Caco-2 (cell line): Measurements from ENCODE around the gene HCK. TPM values are rescaled to one million over a fixed set of nuclear protein-coding genes. Genes with fewer than 3 reads are reported as not detected.

Experiments used
- BruUV-seq: library from RNA; stranded (reverse); fragments of 400-500 nt; replicated peaks from 2 replicates; lab custom pipeline; 2021; lab: Mats Ljungman, UMichigan
- CTCF ChIA-PET: fragments of 300-600 bp; sonication (Branson Sonifier 250); formaldehyde crosslinking; loops from one replicate; lab custom pipeline; 2022; ENCODE audit warnings: antibody characterized with exemption; lab: Charles Lee
- POLR2A ChIA-PET: fragments of 300-600 bp; sonication (Branson Sonifier 250); formaldehyde crosslinking; loops from one replicate; lab custom pipeline; 2022; ENCODE audit warnings: antibody characterized with exemption; lab: Charles Lee
- DNase-seq, 2 experiments: peaks; one replicate each; pipeline versions ENCODE4 v3.0.0 to v3.0.0-alpha.2; 2020 to 2022
- H3K27me3 ChIP-seq: replicated peaks from 2 replicates; pipeline ENCODE4 v1.6.0; 2011; ENCODE audit warnings: low read length; ENCODE audit not compliant: control insufficient read depth, insufficient read depth
- H3K36me3 ChIP-seq: 2 replicates; pipeline ENCODE4 v1.5.1; 2011; ENCODE audit warnings: low read length; ENCODE audit not compliant: control insufficient read depth, insufficient read depth
- H3K4me1 ChIP-seq: fragments of 250-450 bp; sonication (Bioruptor Pico); 2 replicates; pipeline ENCODE4 v1.5.1; 2020; ENCODE audit warnings: mild to moderate bottlenecking
- H3K4me3 ChIP-seq: 2 replicates; pipeline ENCODE4 v1.5.1; 2011; ENCODE audit warnings: low read depth, mild to moderate bottlenecking, control low read depth, low read length
- H3K9me3 ChIP-seq: fragments of 250-450 bp; sonication (Bioruptor Pico); 2 replicates; pipeline ENCODE4 v1.5.1; 2020; ENCODE audit warnings: mild to moderate bottlenecking, moderate library complexity
- H3K27ac Mint-ChIP-seq: one replicate; pipeline ENCODE4 v1.8.0; 2022; ENCODE audit warnings: mixed read lengths; ENCODE audit not compliant: unreplicated experiment
- H3K27me3 Mint-ChIP-seq: one replicate; pipeline ENCODE4 v1.8.0; 2022; ENCODE audit warnings: mixed read lengths; ENCODE audit not compliant: insufficient read depth, unreplicated experiment
- H3K36me3 Mint-ChIP-seq: one replicate; pipeline ENCODE4 v1.8.0; 2022; ENCODE audit warnings: mild to moderate bottlenecking, mixed read lengths; ENCODE audit not compliant: insufficient read depth, unreplicated experiment
- H3K4me1 Mint-ChIP-seq: one replicate; pipeline ENCODE4 v1.8.0; 2022; ENCODE audit warnings: low read depth, mixed read lengths; ENCODE audit not compliant: unreplicated experiment
- H3K4me3 Mint-ChIP-seq: one replicate; pipeline ENCODE4 v1.8.0; 2022; ENCODE audit warnings: mild to moderate bottlenecking, moderate library complexity, mixed read lengths; ENCODE audit not compliant: unreplicated experiment
- H3K9me3 Mint-ChIP-seq: one replicate; pipeline ENCODE4 v1.8.0; 2022; ENCODE audit warnings: mixed read lengths; ENCODE audit not compliant: unreplicated experiment
- intact Hi-C: fragments of 100-400 bp; cut with micrococcal nuclease; formaldehyde crosslinking; loops from one replicate; pipeline ENCODE4 v1.10.0; 2022; ENCODE audit not compliant: unreplicated experiment
- total RNA-seq: library from RNA; stranded (reverse); gene quantifications from 2 replicates; pipeline ENCODE4 v1.2.3, GENCODE V29; 2022
- TF ChIP-seq, protein P1 (sequence below), 2 experiments: fragments of 200-600 bp in 1 of 2; IDR thresholded peaks; 1 replicate in 1 of 2; 2 replicates in 1 of 2; pipeline versions ENCODE4 v1.5.1 to v1.8.0; 2011 to 2022; ENCODE audit warnings: antibody characterized with exemption in 1 of 2, control low read depth in 1 of 2, inconsistent platforms in 1 of 2, low read depth in 1 of 2, low read length in 1 of 2, mild to moderate bottlenecking in 1 of 2, moderate library complexity in 1 of 2; ENCODE audit not compliant: insufficient read depth in 1 of 2, severe bottlenecking in 1 of 2, unreplicated experiment in 1 of 2

Gene HCK
- total RNA-seq, 1 experiment from 2014 or later = not detected

DNA sequence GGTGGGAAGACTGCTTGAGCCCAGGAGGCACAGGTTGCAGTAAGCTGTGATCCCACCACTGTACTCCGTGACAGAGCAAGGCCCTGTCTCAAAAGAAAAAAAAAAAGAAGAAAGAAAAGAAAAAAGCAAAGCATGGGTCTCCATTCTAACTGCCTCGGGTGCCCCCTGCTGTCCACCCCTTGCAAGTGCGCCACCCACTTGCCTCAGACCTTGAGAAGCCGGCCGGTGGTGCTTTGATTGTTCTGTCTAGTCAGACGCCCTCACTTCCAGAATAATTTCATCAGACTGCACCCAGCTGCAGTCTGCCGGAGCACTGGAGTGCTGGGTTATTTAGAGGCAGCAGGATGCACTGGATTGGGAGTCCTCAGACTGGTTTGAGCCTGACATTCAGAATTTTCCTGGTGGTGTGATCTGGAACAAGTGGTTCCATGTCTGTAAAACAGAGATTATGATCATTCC lies 39.9 kb downstream of the HCK start:
- CTCF ChIA-PET = interaction anchor here (0.6 to 2.9 kb wide), 6 partner anchors 18 to 270 kb away, joined by 4 to 9 read pairs (median 6); partner anchors contain the start of gene TM9SF4
- POLR2A ChIA-PET = interaction anchor here (0.6 kb wide), 1 partner anchor 233 kb away, joined by 7 read pairs; no protein-coding TSS in a partner anchor

DNA sequence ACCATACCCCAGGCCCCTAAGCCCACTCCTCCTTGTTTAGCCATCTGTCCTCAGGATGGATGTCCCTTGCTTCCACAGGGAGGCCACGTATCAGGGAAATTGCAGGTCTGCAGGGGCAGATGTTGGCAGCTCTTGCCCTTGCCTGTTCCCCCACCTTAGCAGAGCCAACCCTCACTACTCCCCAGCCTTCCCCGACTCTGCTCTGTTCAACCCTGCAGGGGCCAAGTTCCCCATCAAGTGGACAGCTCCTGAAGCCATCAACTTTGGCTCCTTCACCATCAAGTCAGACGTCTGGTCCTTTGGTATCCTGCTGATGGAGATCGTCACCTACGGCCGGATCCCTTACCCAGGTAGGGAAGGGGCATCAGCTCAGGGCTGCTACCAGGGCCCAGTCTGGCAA lies 46.7 kb downstream of the HCK start:
- Mint-ChIP-seq H3K27me3 (peaks cover 43% of the 10 kb centered on the region), H3K4me3 (no peak overlapping the region), H3K36me3 (no peaks in the 10 kb centered on the region), H3K4me1 (no peaks in the 10 kb centered on the region), H3K27ac (no peak overlapping the region), H3K9me3 (no peaks in the 10 kb centered on the region)
- Histone ChIP-seq H3K9me3 (no peaks in the 10 kb centered on the region), H3K4me3 (no peak overlapping the region), H3K27me3 (peaks cover 5% of the 10 kb centered on the region), H3K36me3 (no peaks in the 10 kb centered on the region), H3K4me1 (no peaks in the 10 kb centered on the region)
- TF ChIP-seq, protein P1, sequence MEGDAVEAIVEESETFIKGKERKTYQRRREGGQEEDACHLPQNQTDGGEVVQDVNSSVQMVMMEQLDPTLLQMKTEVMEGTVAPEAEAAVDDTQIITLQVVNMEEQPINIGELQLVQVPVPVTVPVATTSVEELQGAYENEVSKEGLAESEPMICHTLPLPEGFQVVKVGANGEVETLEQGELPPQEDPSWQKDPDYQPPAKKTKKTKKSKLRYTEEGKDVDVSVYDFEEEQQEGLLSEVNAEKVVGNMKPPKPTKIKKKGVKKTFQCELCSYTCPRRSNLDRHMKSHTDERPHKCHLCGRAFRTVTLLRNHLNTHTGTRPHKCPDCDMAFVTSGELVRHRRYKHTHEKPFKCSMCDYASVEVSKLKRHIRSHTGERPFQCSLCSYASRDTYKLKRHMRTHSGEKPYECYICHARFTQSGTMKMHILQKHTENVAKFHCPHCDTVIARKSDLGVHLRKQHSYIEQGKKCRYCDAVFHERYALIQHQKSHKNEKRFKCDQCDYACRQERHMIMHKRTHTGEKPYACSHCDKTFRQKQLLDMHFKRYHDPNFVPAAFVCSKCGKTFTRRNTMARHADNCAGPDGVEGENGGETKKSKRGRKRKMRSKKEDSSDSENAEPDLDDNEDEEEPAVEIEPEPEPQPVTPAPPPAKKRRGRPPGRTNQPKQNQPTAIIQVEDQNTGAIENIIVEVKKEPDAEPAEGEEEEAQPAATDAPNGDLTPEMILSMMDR (IDR thresholded peaks at IDR 0.05; ENCODE audit: insufficient read depth in 1 of 2, low read depth in 1 of 2, low read length in 1 of 2, severe bottlenecking in 1 of 2, unreplicated experiment in 1 of 2) = no peak
- CTCF ChIA-PET = no interaction called here
- peak in 1 of 2 experiments; percentile 42 for DNase-seq
- no TSS peak for BruUV-seq
- POLR2A ChIA-PET = no interaction called here
- intact Hi-C loops = no loop called here

More for the DNA sequence above, 39.9 kb downstream of the HCK start:
- H3K4me3 Mint-ChIP-seq = no peak overlapping the region
- H3K36me3 Mint-ChIP-seq = no peaks in the 10 kb centered on the region
- peak; percentile 91 to 95 for DNase-seq
- no peak overlapping the region for H3K27ac Mint-ChIP-seq
- TF ChIP-seq, protein P1 (IDR thresholded peaks at IDR 0.05; ENCODE audit: insufficient read depth in 1 of 2, low read depth in 1 of 2, low read length in 1 of 2, severe bottlenecking in 1 of 2, unreplicated experiment in 1 of 2) = peak; percentile 99 to 100
- peaks cover 13% of the 10 kb centered on the region for H3K27me3 Mint-ChIP-seq
- H3K36me3 ChIP-seq = no peaks in the 10 kb centered on the region
- H3K4me1 Mint-ChIP-seq = no peaks in the 10 kb centered on the region
- BruUV-seq = no TSS peak
- H3K9me3 Mint-ChIP-seq = no peaks in the 10 kb centered on the region
- intact Hi-C loops = loop anchor here (1.0 to 5.0 kb wide), 5 partner anchors 61 to 270 kb away; partner anchors contain the start of gene PDRG1
- no peaks in the 10 kb centered on the region for H3K4me1 ChIP-seq
- no peak overlapping the region for H3K4me3 ChIP-seq
- H3K27me3 ChIP-seq = no peaks in the 10 kb centered on the region; the same call in 1 of the 2 replicates
- H3K9me3 ChIP-seq = peaks cover 9% of the 10 kb centered on the region

DNA sequence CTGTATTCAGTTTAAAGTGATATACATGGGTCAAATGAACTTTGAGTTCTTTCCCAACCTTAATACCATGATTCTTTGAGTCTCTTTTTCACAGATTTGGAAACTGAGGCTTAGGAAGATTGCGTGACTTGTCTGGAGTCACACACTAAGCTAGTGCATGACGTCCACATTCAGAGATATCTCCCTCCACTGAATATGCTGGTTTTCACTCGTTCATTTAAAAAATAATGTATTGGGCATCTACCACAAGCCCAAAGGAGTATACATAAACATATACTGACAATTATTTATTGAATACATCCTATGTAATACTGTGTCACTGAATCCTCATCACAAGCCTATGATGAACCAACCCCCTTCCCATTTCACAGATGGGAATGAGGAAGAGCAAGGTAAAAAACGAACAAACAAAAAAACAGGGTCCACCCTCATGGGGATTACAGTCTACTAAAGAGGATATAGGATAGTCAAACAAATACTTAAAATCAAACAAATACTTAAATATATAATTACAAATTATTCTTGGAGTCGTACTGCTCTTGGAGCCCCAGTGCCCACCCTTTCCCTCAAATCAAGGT lies 56.9 kb downstream of the HCK start:
- Histone ChIP-seq H3K4me1 (peaks cover 12% of the 10 kb centered on the region), H3K27me3 (no peaks in the 10 kb centered on the region; the same call in 1 of the 2 replicates), H3K4me3 (no peak overlapping the region), H3K9me3 (no peaks in the 10 kb centered on the region), H3K36me3 (no peaks in the 10 kb centered on the region)
- H3K4me3 Mint-ChIP-seq = peak overlapping the region; percentile 93
- H3K9me3 Mint-ChIP-seq = no peaks in the 10 kb centered on the region
- peaks cover 12% of the 10 kb centered on the region for H3K36me3 Mint-ChIP-seq
- intact Hi-C loops = no loop called here
- DNase-seq = no peak
- H3K27ac Mint-ChIP-seq = peak overlapping the region; percentile 97
- peaks cover 9% of the 10 kb centered on the region for H3K27me3 Mint-ChIP-seq
- H3K4me1 Mint-ChIP-seq = peaks cover 7% of the 10 kb centered on the region
- CTCF ChIA-PET = interaction anchor here (0.9 to 1.7 kb wide), 5 partner anchors 19 to 157 kb away, joined by 3 to 8 read pairs (median 5); partner anchors contain the start of gene PDRG1
- no TSS peak for BruUV-seq
- POLR2A ChIA-PET = interaction anchor here (1.0 to 1.3 kb wide), 3 partner anchors 10 to 445 kb away, joined by 3 to 4 read pairs (median 3); no protein-coding TSS in a partner anchor
- TF ChIP-seq, protein P1 (IDR thresholded peaks at IDR 0.05; ENCODE audit: insufficient read depth in 1 of 2, low read depth in 1 of 2, low read length in 1 of 2, severe bottlenecking in 1 of 2, unreplicated experiment in 1 of 2) = no peak
